COLO829 (cell line): ENCODE results near the gene LMF2.
"Not testable (repeated sequence)": the region's sequence is repeated elsewhere in the genome, so short reads cannot be mapped to it uniquely, and the experiment has no call there.

ENCODE experiments used
- DNase-seq: peaks from one replicate; pipeline ENCODE4 v3.0.0; 2012; ENCODE audit warnings: low spot score

Gene LMF2

DNA sequence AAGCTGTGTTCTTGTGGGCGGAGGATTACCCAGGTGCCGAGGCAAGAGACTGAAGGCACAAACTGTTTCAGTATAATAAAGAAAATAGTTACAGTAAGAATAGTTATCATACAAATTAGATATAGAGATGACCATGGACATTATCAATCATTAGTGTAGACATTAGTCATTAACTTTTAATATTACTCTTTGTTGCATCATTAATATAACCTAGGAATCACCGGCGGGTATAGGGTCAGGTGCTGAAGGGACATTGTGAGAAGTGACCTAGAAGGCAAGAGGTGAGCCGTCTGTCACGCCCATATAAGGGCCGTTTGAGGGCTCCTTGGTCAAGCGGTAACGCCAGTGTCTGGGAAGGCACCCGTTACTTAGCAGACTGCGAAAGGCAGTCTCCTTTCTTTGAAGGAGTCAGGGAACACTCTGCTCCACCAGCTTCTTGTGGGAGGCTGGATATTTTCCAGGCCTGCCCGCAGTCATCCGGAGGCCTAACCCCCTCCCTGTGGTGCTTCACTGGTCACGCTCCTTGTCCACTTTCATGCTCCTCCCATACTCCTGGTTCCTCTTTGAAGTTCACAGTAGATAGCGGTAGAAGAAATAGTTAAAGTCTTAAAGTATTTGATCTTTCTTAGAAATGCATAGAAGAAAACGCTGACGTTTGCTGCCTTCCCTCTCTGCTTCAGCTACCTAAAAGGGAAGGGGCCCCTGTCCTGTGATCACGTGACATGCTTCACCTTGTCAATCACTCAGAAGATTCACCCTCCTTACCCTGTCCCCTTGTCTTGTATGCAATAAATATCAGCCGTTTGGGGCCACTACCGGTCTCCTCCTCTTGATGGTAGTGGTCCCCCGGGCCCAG is 26.6 kb upstream of the LMF2 start:
- not testable (repeated sequence) for DNase-seq

DNA sequence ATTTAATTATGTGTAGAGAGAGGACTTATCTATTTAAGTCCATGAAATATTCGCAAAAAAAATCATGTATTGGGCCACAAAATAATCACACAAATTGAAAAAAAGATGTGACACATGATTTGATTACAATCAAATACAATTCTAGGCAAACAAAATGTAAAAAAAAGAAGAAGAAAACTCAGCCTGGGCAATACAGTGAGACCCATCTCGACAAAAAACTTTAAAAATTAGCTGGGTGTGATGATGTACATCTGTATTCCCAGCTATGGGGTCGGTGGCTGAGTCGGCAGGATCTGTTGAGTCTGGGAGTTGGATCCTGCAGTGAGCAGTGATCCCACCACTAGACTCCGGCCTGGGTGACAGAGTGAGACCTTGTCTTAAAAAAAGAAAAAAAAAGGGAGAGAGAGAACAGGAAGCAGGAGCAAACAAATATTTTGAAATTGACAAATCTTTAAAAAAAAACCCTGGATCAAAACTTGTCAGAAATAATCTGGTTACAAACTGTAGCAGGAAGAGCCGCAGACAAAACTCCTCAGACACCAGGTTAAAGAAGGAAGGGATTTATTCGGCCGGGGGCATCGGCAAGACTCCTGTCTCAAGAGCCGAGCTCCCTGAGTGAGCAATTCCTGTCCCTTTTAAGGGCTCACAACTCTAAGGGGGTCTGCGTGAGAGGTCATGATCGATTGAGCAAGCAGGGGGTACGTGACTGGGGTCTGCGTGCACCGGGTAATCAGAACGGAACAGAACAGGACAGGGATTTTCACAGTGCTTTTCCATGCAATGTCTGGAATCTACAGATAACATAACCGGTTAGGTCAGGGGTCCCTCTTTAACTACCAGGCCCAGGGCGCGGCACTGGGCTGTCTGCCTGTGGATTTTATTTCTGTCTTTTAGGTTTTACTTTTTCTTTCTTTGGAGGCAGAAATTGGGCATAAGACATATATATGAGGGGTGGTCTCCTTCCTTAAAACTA is 25.6 kb upstream of the LMF2 start:
- no peak for DNase-seq

- DNase-seq = no peak
These were observed 24.6 kb upstream of the LMF2 start for GRCh38 chr22:50531962-50532674.

GRCh38 chr22:50531546-50531961 is 24.1 kb upstream of the LMF2 start:
- DNase-seq = no peak

- no peak for DNase-seq
These were observed 23.5 kb upstream of the LMF2 start for GRCh38 chr22:50530877-50531545.

DNA sequence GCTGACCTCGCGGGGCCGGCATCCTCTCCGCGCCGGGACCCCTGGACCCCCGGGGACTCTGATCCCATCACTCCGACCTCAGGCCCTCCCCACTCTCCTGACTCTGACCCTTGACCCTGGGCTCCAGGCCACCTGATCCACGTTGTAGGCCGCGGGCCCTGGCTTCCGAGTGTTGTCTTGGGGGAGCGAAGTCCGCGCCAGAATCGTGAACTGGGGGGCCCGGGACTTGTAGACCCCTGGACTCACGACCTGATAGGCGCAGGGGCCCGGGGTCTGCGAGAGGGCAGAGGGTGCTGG is 23.0 kb upstream of the LMF2 start:
- DNase-seq = no peak

GRCh38 chr22:50529897-50530579 is 22.5 kb upstream of the LMF2 start, which contains the start of gene TYMP:
Gene TYMP (minus strand): TSS chr22:50530012. CDS start chr22:50529709, 303 bp downstream.
- DNase-seq = no peak

DNA sequence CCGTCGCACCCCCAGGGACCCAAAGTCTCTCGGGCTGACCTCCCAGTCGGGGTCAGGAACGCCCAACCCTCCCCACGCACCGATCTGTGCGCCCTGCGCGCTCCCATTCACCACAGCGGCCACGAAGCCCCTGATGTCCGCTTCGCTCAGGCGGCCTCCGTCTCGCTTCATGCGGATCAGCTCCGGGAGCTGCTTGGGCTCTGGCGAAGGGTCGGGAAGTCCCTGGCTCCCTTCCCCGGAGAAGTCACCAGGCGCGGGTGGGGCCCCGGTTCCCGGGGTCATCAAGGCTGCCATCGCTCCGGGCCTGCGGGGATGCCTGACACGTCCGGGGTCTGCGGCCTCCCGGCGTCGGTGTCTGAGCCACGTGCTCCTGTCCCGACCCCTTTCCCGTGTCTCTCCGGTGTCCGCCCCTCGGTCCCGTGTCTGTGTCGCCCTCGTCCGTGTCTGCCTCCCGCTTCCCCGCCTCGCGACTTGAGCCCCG is 22.0 kb upstream of the LMF2 start:
- no peak for DNase-seq

- no peak for DNase-seq
These were observed 21.3 kb upstream of the LMF2 start for GRCh38 chr22:50528682-50529415.

- DNase-seq = no peak
These were observed 20.6 kb upstream of the LMF2 start for GRCh38 chr22:50527921-50528681.

DNA sequence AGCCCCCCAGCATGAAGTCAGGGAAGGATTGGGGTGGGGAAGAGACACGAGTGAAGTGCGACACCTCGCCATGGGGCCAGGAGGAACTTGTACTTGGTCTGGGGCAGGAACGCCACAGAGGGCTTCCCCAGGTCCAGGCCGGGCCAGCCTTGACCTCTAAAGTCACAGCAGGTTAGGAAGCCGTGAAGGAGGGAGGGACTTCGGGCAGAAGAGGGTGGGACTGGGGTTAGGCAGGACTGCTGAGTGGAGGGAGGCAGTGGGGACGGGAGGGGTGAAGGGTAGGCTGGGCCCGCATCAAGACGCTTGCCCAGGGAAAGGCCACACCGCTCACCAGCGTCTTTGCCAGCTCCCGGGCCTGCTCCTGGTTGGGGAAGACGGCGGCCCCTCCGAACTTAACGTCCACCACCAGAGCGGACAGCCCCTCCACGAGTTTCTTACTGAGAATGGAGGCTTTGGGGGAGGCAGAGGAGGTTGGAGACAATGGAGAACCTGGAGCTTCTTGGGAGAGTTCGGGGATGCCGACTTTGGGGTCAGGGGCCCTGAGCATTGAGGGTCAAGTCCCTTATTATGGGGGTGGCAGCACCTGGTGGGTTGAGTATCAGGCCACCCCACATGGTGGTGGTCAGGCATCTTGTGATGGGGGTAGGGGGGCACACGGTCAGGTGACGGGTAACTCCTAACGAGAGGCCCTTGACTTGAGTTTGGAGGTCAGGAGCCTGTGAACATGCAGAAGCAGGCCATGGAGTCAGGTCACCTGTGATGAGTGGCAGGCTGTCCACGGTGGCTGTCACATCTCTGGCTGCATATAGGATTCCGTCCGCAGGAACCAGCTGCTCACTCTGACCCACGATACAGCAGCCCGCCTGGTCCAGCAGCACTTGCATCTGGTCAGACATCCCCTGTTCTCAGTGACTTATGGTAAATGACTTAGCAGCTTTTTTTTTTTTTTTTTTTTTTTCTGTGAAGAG is 19.6 kb upstream of the LMF2 start:
- DNase-seq = no peak

DNA sequence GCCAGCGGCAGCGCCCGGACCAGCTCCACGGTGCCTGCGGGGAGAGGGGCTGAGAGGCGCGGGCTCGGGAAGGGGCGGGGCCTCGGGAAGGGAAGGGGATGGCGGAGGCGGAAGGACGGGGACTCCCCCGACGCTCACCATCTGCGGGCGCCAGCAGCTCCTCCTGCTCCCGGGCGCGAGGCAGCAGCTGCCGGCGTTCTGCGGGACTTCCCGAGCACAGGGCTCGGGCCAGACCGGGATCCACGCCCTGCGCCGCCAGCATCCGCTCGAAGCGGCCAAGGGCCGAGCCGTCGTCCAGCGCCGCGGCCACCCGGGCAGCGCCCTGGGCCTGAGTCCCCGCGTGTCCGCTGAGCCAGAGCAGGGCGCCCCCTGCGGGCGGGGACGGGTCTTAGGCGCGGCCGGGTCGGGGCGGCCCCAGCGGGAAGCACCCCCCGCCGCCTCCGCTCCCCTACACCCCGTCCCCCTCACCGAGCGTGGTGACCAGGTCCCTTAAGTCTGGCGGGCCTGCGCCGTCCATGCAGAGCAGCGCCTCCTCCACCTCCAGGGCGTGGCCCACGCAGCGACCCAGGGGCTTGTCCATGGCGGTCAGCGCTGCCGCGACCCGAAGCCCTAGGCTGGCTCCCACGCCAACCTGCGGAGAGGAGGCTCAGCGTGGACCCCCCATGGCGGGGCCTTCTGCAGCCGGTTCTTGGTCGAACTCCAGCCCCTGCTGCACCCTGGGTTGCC is 18.8 kb upstream of the LMF2 start:
- DNase-seq = peak; percentile 76

DNA sequence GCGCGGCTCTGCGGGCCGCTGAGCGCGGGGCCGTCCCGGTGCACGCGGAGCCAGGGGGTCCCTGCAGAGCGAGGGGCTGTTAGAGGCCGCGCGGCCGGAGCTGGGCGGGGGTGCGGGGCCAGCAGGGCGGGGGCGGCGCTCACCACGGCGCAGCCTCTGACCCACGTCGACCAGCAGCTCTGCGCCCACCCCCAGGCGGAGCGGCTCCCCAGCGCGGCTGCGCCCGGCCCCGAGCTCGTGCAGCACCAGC is 18.3 kb upstream of the LMF2 start:
- no peak for DNase-seq

DNA sequence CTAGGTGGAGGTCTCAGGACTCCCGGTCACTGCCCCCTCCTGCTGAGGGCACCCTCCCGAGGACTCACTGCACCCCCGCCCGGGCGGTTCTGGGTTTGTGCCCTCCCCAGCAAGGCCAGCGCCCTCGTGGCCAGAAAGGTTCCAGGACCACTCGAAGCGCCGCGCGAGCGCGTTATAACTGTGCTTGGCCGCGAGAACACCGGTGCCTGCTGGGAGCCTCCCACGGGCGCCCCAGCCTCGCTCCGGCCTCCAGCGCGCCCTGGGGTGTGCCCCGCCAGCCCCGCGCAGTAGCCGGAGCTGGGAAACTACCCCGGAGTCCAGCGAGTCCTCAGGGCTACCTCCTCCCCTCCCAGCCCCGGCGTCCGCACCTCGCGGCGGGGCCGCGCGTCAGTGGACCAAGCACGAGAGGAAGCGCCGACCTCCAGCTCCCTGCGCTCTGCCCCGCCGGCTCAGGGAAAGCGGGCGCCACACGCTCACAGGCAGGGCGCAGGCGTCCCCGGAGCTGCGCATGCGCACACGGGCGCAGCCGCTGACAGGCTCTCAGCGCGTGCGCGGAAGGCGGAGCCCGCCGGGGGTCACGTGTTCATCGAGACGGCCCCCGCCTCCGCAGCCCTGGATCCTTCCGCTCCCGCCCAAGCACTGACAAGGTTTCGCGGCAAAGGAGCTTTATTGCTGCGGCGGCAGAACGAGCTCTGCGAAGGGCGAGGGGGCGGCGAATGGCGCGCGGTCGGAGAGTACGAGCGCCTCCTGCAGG is 17.8 kb upstream of the LMF2 start, which contains the start of gene SCO2:
Gene SCO2, minus strand, starts transcription at position 495 of the 754 bp plus-strand sequence. CDS start 1,187 bp downstream, outside the sequence.
- peak; percentile 100 for DNase-seq

DNA sequence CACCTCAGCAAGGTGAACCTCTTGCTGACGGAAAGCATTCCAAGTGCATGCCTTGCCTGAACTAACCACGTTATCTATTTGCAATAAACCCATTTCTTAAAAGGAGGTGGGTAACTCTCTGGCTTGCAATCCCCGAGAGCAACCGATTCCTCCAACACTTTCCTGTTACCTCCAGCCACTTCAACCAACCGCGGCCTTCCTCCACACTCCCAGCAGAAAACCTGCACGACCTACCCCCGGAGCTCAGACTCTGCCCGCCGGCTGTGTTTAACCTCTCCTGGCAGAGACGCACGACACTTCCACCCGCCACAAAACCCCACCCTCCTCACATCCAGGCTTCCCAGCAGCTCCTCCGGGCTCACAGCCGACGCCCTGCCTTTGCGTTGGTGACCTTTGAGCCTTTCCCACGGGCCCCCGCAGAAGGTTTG is 17.2 kb upstream of the LMF2 start:
- no peak for DNase-seq

GRCh38 chr22:50523806-50524675 is 16.5 kb upstream of the LMF2 start:
- no peak for DNase-seq
